ENCODE data around the gene ADAP1.

The ADAP1 gene

DNA sequence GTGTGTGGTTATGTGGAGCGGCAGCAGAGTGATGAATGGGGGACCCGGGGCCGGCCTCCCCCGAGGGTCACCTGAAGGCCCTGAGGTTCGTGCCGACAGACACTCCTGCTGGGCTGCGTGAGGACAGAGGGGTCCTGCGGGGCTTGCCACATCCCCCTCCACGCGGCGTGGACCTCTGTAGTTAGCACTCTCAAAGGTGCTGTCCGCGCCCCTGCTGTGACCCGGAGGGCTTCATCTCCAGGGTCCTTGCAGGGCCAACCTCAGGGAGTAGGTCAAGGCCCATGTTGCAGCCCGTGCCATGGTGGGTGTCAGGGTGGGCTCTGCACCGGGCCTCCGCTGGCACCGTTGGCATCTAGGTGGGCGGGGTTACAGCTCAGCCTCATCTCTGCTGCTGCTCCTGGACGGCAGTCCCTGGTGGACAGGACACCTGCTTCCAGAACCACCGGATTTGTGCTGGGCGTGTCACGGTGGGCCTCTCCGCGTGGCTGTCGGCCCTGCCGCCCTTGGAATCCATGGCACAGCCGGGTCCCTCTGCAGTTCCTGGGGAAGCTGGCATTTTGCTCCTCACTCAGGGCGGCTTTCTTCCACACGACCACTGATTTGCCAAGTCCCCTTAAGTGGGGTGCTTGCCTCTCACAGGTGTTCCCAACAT lies 97.9 kb downstream of the ADAP1 start:
- DNase-seq = no peak

DNA sequence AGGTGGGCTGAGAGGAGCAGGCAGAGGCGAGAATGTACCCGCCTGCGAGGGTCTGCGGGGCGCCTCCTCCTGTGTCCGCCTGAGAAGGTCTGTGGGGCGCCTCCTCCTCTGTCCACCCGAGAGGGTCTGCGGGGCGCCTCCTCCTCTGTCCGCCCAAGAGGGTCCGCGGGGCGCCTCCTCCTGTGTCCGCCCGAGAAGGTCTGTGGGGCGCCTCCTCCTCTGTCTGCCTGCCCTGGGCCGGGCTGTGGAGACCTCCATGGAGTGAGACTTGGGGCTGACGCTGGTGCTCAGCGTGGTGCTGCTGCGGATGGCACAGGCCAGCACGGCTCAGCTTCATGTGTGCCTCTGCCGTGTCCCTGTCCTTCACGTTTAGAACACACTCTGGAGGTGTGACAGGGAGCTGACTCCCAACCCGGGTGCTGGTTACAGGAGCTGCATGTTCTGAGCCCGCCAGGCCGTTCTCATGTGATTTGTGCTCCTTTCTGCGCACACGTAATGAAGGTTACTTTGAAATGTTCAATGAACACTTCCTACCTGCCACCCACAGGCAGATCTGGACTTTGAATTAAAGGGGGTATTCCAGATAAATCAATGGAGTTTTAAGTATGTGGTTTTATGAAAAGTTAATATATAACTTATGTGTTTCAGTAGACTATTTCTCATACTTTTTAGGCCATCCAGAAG lies 98.7 kb downstream of the ADAP1 start:
- DNase-seq = no peak

DNA sequence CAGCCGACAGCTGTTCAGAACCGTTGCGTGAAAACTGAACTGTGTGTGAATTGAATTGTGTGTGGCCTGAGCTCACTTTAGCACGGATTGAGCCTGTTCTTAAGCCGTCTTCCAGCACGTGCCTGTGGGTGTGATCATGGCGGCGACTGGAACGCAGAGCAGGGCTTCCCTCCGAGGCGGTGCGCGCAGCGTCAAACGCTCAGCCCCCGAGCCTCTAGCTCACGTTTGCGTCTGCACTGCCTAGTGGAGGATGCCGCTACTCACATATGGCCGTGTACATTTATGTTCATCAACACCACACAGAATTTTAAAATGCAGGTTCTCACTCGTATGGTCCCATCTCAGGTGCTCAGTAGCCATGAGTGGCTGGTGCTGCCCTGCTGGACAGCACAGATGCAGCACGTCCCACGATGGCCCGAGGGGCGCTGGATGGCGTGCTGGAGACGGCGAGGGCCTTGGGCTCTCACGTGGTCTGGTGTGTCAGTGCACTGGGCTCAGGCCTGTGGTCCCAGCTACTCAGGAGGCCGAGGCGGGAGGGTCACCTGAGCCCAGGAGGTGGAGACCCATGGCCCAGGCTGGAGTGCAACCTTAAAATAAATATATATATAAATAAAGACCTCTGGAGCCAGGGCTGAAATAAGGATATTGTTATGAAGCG lies 100.2 kb downstream of the ADAP1 start:
- no peak for DNase-seq

DNA sequence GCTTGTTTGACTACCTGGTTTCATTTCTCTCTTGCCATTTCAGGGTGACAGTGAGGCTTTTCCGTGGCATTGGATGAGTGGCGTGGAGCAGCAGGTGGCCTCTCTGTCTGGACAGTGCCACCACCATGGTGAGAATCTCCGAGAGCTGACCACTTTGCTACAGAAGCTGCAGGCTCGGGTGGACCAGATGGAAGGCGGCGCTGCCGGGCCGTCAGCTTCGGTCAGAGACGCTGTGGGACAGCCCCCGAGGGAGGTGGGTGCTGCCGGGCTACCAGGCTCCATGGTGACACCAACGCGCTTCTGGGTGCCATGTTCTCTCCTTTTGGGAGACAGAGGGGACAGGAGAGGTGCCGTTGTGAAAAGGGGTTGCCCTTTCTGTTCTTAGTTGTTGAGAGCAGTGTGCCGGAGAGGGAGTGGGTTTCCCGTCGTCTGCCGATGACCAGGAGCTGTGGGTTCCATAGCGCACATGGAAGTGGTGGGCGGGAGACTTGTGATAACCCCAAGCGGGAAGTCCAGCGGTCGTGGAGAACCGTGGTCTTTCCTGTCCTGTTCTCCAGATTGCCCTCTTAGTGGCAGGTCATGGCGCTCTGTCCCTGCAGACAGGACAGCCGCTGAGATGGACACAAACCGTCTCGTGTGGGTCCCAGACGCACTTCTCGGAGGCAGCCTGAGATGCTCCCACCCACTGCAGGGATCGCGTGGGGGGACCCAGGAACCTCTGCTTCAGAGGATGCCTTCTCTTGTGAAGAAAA lies 100.9 kb downstream of the ADAP1 start:
- no peak for DNase-seq

DNA sequence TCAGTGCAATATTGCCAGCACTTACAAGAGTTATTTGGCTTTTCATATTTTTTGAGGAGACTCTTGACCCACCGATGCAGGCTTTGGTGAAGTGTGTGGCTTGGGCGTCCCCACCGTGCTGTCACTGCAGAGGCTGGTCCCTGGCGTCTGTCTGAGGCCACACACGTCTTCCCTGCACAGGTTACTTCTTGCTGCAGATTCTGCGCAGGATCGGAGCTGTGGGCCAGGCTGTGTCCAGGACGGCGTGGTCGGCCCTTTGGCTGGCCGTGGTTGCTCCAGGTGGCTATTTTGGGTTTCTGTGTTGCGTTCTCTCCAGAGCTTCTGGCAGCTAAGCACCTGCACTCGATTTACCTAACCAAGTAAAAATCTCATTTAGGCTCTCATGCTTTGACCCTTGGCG lies 103.3 kb downstream of the ADAP1 start:
- no peak for DNase-seq

DNA sequence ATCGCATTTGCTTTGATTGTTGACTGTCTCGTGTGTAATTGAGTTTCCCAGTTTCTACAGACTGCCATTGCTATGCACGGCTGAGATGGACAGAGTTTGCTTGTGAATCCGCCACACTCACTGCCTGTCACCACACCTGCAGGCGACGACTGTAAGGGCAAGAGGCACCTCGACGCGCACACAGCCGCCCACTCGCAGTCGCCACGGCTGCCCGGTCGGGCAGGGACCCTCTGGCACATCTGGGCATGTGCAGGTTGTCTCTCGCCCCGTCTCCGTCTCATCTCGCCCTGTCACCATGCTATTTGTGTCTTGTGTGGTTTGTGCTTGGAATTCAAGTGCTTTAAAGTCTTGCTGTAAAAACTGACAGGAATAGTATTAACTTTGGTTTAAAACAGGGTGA lies 104.7 kb downstream of the ADAP1 start:
- DNase-seq = no peak

DNA sequence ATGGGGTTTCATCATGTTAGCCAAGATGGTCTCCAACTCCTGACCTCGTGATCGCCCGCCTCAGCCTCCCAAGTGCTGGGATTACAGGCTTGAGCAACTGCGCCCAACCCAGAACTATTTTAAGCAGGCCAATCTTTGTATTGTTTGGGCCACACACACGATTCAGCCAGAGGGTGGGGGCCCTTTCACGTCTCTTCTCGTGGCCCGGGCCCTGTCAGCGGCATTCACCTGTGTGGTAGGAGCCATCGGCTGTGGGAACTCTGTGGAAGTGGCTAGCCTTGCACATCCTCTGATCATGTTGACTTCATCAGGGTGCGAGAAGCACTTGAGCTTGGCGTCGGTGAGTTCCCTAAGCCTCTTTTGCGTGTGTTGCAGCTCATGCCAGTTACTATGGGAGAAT lies 105.3 kb downstream of the ADAP1 start:
- DNase-seq = no peak
